Central memory CD4-positive, alpha-beta T cell (primary cell): ENCODE data around the gene CTTNBP2NL.
A peak's percentile ranks its signal among the peaks of the same experiment; 100 is the strongest.
"Not testable (repeated sequence)": the region's sequence is repeated elsewhere in the genome, so short reads cannot be mapped to it uniquely, and the experiment has no call there.

ENCODE experiments used
- DNase-seq: peaks from one replicate; pipeline ENCODE4 v3.0.0; 2022

Gene CTTNBP2NL

DNA sequence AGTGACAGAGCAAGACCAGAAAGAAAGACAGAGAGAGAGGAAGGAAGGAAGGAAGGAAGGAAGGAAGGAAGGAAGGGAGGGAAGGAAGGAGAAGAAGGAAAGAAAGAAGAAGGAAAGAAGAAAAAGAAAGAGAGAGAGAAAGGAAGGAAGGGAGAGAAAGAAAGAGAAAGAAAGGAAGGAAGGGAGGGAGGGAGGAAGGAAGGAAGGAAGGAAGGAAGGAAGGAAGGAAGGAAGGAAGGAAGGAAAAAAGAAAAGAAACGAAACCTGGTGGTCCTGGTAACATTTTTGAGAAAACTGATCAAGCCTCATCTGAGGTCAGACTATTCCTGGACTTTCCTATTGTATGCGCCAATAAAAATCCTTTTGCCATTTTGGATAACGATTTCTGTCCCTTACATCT is 8.2 kb upstream of the CTTNBP2NL start:
- no peak for DNase-seq

GRCh38 chr1:112388436-112388835 is 7.6 kb upstream of the CTTNBP2NL start:
- DNase-seq: no peak

DNA sequence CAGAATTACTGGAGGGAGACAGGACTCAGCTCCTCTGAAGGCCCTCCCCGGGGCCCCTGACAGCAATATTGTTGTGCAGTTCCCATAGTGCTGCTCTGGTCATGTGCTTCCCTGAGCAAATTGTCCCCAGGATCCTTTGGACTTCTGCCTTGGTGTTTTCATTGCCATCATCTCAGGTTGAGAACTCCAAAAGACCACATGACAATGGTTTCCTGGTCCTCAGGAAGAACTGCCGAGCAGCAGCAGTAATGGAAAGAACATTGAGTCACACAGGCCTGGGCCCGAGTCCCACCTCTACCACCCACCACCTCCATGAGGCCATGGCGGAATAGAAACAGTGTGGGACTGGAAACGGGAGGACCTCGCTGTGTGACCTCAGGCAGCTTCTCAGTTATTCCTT is 6.3 kb upstream of the CTTNBP2NL start:
- no peak for DNase-seq

GRCh38 chr1:112390335-112390734 is 5.7 kb upstream of the CTTNBP2NL start:
- not testable (repeated sequence) for DNase-seq

- DNase-seq: peak; percentile 69
Observed at GRCh38 chr1:112390775-112391602, 5.0 kb upstream of the CTTNBP2NL start.

GRCh38 chr1:112391603-112391940 is 4.4 kb upstream of the CTTNBP2NL start:
- no peak for DNase-seq

DNA sequence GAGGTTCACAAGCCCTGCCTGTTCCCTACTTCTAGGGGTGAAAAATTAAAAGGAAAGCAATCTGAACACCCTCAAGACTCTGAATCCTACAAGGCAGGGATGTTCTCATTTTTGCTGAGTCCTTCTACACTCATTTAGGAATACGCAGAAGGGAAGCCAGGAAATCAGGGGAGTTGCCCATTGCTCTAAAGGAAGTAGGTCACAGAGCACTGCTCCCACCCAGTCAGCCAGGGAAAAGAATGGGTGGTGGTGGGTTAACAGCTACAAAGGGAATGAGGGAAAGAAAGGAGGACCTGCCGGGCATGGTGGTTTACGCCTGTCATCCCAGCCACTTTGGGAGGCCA is 2.4 kb upstream of the CTTNBP2NL start:
- no peak for DNase-seq

GRCh38 chr1:112394743-112395062 is 1.3 kb upstream of the CTTNBP2NL start:
- DNase-seq: no peak

DNA sequence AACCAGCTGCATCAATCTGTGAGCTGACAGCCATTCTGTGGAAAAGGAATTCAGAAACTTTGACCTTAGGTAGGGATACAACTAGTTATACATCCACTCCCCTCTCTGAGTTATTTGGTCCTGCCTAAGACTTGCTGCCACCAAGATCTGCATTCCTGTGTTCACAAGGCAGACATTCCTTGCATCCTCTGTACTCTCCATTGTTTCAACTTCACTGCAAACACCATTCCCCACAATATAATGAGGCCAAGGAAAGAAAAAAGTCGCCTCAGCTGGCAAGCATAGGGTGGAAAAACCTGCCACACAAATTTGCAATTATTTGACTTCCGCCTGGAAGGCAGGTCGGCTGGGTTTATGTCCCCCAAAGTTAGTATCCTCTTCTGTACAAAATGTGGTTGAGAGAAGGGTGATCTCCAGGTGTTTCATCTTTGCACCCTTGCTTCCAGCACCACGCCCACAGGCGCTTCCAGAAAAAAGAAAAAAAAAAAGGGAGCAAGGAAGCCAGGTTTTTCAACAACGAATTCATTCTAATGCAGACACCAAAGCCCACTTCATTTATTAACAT is 676 bp upstream of the CTTNBP2NL start:
- DNase-seq: no peak

GRCh38 chr1:112396653-112397471 is 848 bp downstream of the CTTNBP2NL start:
- no peak for DNase-seq

DNA sequence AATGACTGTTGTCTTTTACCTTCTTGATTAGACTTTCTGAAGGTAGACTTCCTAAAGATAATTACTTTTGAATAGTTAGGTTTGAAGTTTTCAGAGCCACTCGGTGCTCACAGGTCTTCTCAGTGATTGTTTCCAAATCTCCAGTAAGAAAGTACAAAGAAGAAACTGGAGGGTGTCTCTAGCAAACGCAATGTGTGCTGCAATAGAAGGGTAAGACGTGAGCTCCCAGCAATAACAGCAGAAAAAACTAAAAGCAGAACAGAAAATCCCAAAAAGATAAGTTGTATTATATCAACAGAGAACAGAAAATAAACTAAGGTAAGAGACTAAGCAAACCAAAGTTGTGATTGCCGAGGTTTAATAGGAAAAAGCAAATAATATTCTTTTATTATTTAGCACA is 1.8 kb downstream of the CTTNBP2NL start:
- DNase-seq: no peak

DNA sequence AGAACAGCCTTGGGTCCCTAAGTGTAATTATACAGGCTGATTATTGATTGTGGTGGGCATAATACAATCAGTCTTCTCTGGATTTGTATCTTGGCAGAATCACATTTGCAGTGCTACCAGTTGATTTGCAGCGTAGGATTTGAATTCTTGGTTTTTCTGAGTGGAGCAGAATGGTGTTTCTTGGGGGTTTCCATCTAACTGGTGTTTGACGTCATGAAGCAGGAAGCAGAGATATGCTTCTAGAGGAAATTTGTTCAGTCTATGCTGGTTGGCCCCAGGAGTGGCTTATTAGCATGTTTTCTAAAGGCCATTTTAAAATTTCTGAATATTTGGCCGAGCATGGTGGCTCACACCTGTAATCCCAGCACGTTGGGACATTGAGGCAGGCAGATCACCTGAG is 3.4 kb downstream of the CTTNBP2NL start:
- no peak for DNase-seq

GRCh38 chr1:112400706-112401105 is 4.7 kb downstream of the CTTNBP2NL start:
- not testable (repeated sequence) for DNase-seq

DNA sequence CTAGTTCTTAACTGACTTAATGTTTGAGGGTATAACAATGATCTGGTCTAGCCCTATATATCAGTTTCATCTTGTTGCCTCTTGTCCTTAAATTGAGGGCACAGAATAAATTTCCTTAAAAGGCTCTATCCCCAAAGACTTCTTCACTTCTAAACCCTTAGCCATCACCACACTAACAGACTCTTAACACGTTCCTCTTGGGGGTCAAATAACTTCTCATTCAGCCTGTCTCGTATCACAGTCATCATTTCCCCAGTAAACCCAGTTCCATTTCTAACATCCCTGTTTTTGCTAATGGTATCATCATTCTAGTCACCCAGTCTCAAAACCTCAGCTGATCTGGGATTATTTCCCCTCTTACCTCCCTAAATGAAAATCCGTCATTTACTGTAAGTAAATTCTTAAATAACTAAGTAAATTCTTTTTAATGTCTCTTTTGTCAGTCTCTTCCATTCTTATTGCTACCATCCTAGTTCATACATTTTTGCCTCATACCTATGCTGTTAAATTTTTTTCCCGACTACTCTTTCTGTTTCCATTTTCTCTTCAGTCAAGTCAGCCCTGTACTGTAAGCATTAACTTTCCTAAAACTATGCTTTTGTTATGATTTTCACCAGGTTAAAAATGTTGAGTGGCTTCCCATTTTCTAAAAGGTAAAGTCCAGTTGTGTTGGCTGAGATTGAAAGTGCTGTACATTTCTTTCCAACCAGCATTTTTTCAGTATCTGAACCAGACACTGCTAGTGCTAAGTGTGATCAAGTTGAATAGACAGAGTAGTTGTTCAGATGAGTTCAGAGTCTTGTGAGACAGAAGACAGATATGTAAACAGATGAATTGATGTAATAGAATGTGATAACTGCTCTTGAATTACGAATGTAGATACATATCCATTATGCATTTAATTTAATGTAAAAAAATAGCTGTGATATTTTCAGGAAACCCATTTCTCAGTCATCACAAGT is 6.9 kb downstream of the CTTNBP2NL start:
- DNase-seq: no peak

- no peak for DNase-seq
Observed at GRCh38 chr1:112406771-112407170, 10.8 kb downstream of the CTTNBP2NL start.

DNA sequence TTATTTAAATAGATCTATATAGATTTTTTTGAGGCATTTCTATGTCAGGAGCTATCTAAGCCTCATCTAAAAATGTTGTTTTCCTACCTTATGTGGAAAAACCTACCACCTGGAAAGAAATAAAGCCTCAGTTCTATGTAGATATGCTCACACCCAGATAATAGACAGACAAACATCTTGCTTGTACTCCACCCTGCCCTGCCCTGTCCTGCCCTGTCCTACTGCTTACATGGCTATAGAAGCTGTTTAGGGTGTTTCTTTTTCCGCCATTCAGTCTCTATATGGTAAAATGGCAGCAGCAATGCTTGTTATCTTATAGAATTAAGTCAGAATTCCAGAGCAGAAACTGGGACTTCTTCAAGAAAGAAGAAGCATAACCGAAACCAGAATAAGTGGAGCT is 13.4 kb downstream of the CTTNBP2NL start:
- no peak for DNase-seq

GRCh38 chr1:112410673-112411072 is 14.7 kb downstream of the CTTNBP2NL start:
- DNase-seq: no peak

DNA sequence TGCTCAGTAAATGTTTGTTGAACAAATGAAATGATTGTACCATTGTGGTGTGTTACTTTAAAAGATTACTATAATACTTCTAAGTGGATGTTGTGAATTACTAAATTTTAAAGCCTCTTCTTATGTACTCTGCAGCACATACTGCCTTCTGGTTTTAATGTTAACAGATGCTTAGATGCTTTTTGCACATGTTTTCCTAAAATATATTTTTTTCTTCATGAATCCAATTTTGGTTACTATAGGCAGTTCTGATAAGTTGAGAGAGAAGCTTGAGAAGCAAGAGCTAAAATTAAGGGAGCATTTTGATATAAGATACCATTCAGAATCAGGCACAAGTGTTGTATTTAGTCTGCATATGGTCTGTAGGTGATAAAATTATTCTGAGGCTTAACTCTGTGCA is 21.3 kb downstream of the CTTNBP2NL start:
- no peak for DNase-seq

DNA sequence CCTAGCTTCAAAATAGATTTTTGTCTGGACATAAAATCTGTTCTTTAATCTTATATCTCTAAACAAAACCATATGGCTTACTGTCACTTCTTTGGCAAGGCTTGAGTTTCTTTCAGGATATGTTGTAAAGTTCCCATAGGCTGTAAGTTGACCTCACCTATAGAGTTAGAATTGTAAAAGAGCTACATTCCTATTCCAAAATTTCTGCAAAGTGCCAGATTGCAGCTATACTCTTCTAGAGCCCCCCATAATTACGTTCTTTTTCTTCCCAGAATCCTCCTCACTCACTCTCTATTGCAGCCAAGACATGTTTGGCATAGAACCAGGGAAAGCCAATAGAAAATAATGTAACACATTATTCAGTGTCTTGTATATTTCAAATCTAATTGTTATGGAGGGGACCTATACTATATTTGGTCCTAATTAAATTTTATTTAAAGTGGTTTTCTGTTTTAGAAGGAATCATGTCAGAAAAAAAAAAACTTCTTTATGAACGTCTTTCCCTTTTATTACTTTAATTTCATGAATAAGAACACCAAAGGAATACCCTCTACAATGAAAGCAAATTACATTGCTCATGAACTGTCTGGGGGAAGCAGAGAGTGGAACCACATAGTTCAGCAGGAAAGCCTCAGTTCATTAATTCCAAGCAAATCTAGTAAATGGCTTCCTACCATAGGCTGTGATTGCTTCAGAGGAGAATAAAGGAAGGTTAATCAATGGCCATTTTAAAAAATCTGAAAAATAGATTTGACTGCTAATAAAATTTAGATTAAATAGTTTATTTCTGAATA is 22.3 kb downstream of the CTTNBP2NL start:
- DNase-seq: no peak

- no peak for DNase-seq
Observed at GRCh38 chr1:112423207-112423606, 27.2 kb downstream of the CTTNBP2NL start.

DNA sequence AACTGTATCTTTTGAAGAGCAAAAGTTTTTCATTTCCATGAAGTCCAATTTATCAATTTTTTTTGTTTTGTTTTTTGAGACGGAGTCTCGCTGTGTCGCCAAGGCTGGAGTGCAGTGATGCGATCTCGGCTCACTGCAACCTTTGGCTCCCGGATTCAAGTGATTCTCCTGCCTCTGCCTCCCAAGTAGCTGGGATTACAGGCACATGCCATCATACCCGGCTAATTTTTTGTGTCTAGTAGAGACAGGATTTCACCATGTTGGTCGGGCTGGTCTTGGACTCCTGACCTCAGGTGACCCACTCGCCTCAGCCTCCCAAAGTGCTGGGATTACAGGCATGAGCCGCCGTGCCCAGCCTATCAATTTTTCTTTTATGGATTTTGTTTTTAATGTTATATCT is 27.7 kb downstream of the CTTNBP2NL start:
- not testable (repeated sequence) for DNase-seq

DNA sequence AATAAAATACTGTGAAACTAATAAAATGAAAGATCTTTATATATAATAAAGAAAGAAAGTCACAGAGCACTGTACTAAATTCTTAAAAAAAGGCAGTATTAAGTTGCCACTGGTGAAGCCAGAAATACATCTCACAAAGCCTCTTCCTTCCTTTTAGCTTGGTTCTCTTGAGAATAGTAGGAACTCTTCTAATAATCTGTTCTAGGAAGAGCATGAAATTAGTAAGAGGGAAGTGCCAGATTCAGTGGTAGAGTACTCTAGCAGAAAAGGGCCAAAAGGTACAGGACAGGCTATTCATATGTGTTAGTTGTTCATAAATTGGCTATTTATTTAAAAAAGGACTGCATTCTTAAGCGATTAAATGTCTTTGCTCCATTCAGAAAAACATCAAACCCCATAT is 33.7 kb downstream of the CTTNBP2NL start:
- no peak for DNase-seq
